Loucy (cell line): ENCODE measurements around the gene RPL29.

Experiments
- EZH2phosphoT487 ChIP-seq: fragments of 200-600 bp; IDR thresholded peaks from 2 replicates; pipeline ENCODE4 v1.6.1; 2018; ENCODE audit warnings: antibody characterized with exemption, mild to moderate bottlenecking, moderate library complexity, borderline replicate concordance
- TF ChIP-seq, protein P1 (sequence below): fragments of 200-600 bp; sonication (generic); conservative IDR thresholded peaks from 2 replicates; pipeline ENCODE4 v1.5.1; 2014; ENCODE audit warnings: mild to moderate bottlenecking, antibody characterized with exemption, low read length

GRCh38 chr3:52025453-52025852 is 29.8 kb upstream of the RPL29 start:
- TF ChIP-seq, protein P1, sequence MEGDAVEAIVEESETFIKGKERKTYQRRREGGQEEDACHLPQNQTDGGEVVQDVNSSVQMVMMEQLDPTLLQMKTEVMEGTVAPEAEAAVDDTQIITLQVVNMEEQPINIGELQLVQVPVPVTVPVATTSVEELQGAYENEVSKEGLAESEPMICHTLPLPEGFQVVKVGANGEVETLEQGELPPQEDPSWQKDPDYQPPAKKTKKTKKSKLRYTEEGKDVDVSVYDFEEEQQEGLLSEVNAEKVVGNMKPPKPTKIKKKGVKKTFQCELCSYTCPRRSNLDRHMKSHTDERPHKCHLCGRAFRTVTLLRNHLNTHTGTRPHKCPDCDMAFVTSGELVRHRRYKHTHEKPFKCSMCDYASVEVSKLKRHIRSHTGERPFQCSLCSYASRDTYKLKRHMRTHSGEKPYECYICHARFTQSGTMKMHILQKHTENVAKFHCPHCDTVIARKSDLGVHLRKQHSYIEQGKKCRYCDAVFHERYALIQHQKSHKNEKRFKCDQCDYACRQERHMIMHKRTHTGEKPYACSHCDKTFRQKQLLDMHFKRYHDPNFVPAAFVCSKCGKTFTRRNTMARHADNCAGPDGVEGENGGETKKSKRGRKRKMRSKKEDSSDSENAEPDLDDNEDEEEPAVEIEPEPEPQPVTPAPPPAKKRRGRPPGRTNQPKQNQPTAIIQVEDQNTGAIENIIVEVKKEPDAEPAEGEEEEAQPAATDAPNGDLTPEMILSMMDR, result no peak
- no peak for TF ChIP-seq EZH2phosphoT487
